CD4-positive, alpha-beta memory T cell (primary cell): ENCODE data around the gene GLB1L3. TPM values are rescaled to one million over a fixed set of nuclear protein-coding genes. Genes with fewer than 3 reads are reported as not detected.
A peak's percentile ranks its signal among the peaks of the same experiment; 100 is the strongest.

ENCODE experiments used
- CTCF ChIA-PET: fragments of 350-600 bp; sonication (Branson Sonifier 250); formaldehyde crosslinking; loops from one replicate; lab custom pipeline; 2021; ENCODE audit warnings: inconsistent platforms; ENCODE audit not compliant: partially characterized antibody; lab: Charles Lee
- POLR2A ChIA-PET: fragments of 350-600 bp; sonication (Branson Sonifier 250); formaldehyde crosslinking; loops from one replicate; lab custom pipeline; 2021; ENCODE audit not compliant: partially characterized antibody; lab: Charles Lee
- DNase-seq, 5 donors: peaks; one replicate each; pipeline versions ENCODE4 v3.0.0 to v3.0.0-alpha.2; 2020 to 2022; ENCODE audit warnings: mixed read lengths in 1 of 5
- H3K27ac ChIP-seq: one replicate; pipeline ENCODE4 v1.7.0; 2013; ENCODE audit warnings: low read depth, low read length
- H3K27me3 ChIP-seq: 2 replicates; pipeline ENCODE4 v1.7.0; 2013; ENCODE audit warnings: mild to moderate bottlenecking, low read length, moderate library complexity; ENCODE audit not compliant: insufficient read depth
- H3K36me3 ChIP-seq: 2 replicates; pipeline ENCODE4 v1.7.0; 2013; ENCODE audit warnings: mild to moderate bottlenecking, low read length, moderate library complexity; ENCODE audit not compliant: insufficient read depth
- H3K4me1 ChIP-seq: 2 replicates; pipeline ENCODE4 v1.7.0; 2013; ENCODE audit warnings: mild to moderate bottlenecking, low read length, moderate library complexity; ENCODE audit not compliant: insufficient read depth
- H3K4me3 ChIP-seq, 2 donors: one replicate each; pipeline ENCODE4 v1.7.0; 2013; ENCODE audit warnings: low read length in 2 of 2, mild to moderate bottlenecking in 1 of 2
- H3K9me3 ChIP-seq, 2 donors: one replicate each; pipeline ENCODE4 v1.7.0; 2013; ENCODE audit warnings: low read length in 2 of 2, control low read depth in 1 of 2; ENCODE audit not compliant: control insufficient read depth in 1 of 2
- H3K27ac Mint-ChIP-seq, 7 donors: one replicate each; pipeline ENCODE4 v1.8.0; 2020 to 2021; ENCODE audit warnings: mixed read lengths in 7 of 7, mild to moderate bottlenecking in 6 of 7, inconsistent platforms in 3 of 7, moderate library complexity in 3 of 7
- H3K27me3 Mint-ChIP-seq, 2 donors: one replicate each; pipeline ENCODE4 v1.8.0; 2020 to 2021; ENCODE audit warnings: mixed read lengths in 2 of 2
- H3K36me3 Mint-ChIP-seq, 2 donors: one replicate each; pipeline ENCODE4 v1.8.0; 2020 to 2021; ENCODE audit warnings: mixed read lengths in 2 of 2, inconsistent platforms in 1 of 2, mild to moderate bottlenecking in 1 of 2
- H3K4me1 Mint-ChIP-seq, 4 donors: one replicate each; pipeline ENCODE4 v1.8.0; 2020 to 2021; ENCODE audit warnings: mixed read lengths in 4 of 4, mild to moderate bottlenecking in 1 of 4
- H3K4me3 Mint-ChIP-seq, 8 donors: one replicate each; pipeline ENCODE4 v1.8.0; 2020 to 2021; ENCODE audit warnings: mixed read lengths in 8 of 8, mild to moderate bottlenecking in 7 of 8, moderate library complexity in 6 of 8, inconsistent platforms in 3 of 8
- H3K9me3 Mint-ChIP-seq, 8 donors: one replicate each; pipeline ENCODE4 v1.8.0; 2020 to 2021; ENCODE audit warnings: mixed read lengths in 8 of 8, mild to moderate bottlenecking in 5 of 8, inconsistent platforms in 3 of 8, moderate library complexity in 1 of 8
- intact Hi-C: fragments of 100-400 bp; cut with micrococcal nuclease; formaldehyde crosslinking; loops from one replicate; pipeline ENCODE4 v1.15.1; 2023
- polyA plus RNA-seq, 2 donors: library from polyadenylated mRNA; unstranded; fragments of 300-500 nt; fragmentation: Illumina TruSeq; gene quantifications; one replicate each; pipeline ENCODE4 v1.2.3, GENCODE V29; 2021
- total RNA-seq, 2 experiments: library from RNA; stranded (reverse); gene quantifications; one replicate each; pipeline ENCODE4 v1.2.3, GENCODE V29; 2021

GLB1L3 gene, protein sequence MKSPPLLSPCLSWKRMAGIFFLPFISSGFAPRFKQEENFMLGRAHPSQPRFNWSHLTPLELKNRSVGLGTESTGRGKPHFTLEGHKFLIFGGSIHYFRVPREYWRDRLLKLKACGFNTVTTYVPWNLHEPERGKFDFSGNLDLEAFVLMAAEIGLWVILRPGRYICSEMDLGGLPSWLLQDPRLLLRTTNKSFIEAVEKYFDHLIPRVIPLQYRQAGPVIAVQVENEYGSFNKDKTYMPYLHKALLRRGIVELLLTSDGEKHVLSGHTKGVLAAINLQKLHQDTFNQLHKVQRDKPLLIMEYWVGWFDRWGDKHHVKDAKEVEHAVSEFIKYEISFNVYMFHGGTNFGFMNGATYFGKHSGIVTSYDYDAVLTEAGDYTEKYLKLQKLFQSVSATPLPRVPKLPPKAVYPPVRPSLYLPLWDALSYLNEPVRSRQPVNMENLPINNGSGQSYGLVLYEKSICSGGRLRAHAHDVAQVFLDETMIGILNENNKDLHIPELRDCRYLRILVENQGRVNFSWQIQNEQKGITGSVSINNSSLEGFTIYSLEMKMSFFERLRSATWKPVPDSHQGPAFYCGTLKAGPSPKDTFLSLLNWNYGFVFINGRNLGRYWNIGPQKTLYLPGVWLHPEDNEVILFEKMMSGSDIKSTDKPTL
- total RNA-seq (1 to 10 TPM; 1.2 to 1.5 TPM), polyA plus RNA-seq (1 to 10 TPM; 2.8 to 4.9 TPM)

DNA sequence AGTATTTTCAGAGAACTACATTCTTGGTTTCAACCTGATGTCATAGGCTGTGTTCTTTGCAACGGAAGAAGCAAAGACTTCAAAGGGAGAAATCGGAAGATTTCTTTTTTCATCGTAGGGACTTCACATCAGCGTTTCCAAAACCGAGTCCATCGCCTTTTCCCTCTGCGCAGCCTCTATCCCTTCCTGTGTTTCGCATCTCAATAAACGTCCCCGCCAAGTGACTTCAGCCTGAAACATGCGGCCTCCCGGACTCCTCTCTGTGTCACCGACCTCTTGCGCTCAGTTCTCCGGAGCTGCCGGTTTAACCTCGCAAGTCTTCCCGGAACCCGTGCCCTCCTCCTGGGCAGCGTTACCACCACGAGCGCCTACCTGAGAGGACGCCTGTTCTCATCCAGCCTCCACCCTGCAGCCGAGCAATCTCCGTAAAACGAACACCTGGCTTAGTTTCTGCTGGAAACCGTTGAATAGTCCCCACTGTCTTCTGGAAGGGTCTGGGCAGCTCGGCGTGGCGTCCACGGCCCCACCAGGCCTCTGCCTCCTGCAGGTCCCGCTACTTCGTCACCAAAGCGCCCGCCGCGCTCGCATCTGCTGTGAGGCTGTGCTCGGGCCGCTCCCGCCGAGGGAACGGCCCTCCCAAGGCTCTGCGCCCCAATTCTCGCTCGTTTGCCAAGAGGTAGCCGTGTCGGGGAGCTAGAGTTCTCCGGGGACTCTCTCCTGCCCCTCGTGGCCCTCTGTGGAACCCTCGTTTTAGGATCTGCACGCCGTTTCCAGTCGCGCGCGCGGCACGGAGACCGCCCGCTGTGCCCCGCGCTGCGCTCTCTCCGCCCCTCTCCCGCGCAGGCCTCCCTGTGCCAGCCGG, at the start of gene GLB1L3:
Gene GLB1L3 (plus strand): TSS at position 846 of the 862 bp plus-strand sequence. CDS start 362 bp downstream, outside the sequence.
- H3K4me1 ChIP-seq, result peaks cover 37% of the 10 kb centered on the region
- peak within 1 kb of the TSS; percentile 82 to 95 (median 91) for H3K27ac Mint-ChIP-seq

DNA sequence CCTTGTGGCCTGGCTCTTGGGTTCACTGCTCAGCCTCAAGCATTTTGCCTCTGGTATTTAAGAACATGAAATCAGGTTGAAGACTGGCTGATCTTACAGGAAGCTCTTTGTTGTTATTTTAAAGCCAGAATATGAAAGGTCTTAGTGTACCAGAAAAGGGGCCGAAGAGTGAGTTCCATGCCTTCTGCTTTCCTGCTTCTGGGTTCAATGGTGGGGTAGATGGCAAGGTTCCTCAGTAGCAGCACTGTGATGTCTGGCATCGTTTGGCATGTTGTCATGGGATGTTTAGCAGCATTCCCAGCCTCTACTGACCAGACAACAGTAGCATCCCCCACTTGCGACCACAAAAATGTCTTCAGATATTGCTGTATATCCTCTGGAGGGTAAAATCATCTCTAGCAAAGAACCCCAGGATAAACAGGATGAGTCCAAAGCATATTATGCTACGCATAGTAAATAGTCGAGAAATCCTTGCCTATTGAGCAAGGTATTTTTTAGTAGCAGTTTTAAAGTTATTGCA, 49.3 kb upstream of the GLB1L3 start:
- peak overlapping the region in 7 of 8 donors; percentile 61 to 98 (median 94) for H3K4me3 Mint-ChIP-seq
- Histone ChIP-seq H3K4me3 (peak overlapping the region in 1 of 2 donors; percentile 18), H3K36me3 (no peaks in the 10 kb centered on the region), H3K9me3 (no peaks in the 10 kb centered on the region), H3K27ac (no peak overlapping the region), H3K27me3 (no peaks in the 10 kb centered on the region), H3K4me1 (peaks cover 71% of the 10 kb centered on the region)
- ChIA-PET CTCF (interaction anchor here (0.6 to 5.0 kb wide), 6 partner anchors 14 to 176 kb away, joined by 3 to 38 read pairs (median 4); partner anchors contain the start of genes ACAD8 and THYN1), POLR2A (interaction anchor here (1.3 to 4.2 kb wide), 2 partner anchors 25 to 30 kb away, joined by 3 to 92 read pairs; partner anchors contain the start of genes ACAD8 and THYN1)
- no peaks in the 10 kb centered on the region for H3K27me3 Mint-ChIP-seq
- no peak for DNase-seq
- H3K4me1 Mint-ChIP-seq, result peaks cover 60 to 87% (median 74%) of the 10 kb centered on the region in 4 donors
- H3K36me3 Mint-ChIP-seq, result peaks cover 3 to 29% of the 10 kb centered on the region in 2 donors
- H3K27ac Mint-ChIP-seq, result peak overlapping the region in 1 of 7 donors; percentile 48
- intact Hi-C loops, result no loop called here
- H3K9me3 Mint-ChIP-seq, result peaks cover 0 to 3% (median 0%) of the 10 kb centered on the region in 8 donors

More for the DNA sequence above, at the start of gene GLB1L3:
- H3K9me3 Mint-ChIP-seq, result no peaks in the 10 kb centered on the region
- intact Hi-C loops, result loop anchor here (1.0 to 2.0 kb wide), 4 partner anchors 22 to 68 kb away; partner anchors contain the start of genes ACAD8, GLB1L2, THYN1 and VPS26B
- H3K9me3 ChIP-seq, result no peaks in the 10 kb centered on the region
- H3K36me3 Mint-ChIP-seq, result peaks cover 0 to 12% of the 10 kb centered on the region in 2 donors
- POLR2A ChIA-PET, result interaction anchor here (0.8 to 6.5 kb wide), 12 partner anchors 10 to 242 kb away, joined by 3 to 62 read pairs (median 4); partner anchors contain the start of genes ACAD8, NCAPD3, THYN1 and VPS26B
- peak within 1 kb of the TSS; percentile 85 to 87 for H3K4me3 ChIP-seq
- H3K36me3 ChIP-seq, result no peaks in the 10 kb centered on the region
- H3K4me3 Mint-ChIP-seq, result peak within 1 kb of the TSS; percentile 93 to 98 (median 96)
- CTCF ChIA-PET, result interaction anchor here (0.7 to 10.5 kb wide), 17 partner anchors 13 to 348 kb away, joined by 3 to 119 read pairs (median 4); partner anchors contain the start of genes ACAD8, GLB1L2, NCAPD3 and THYN1
- no peaks in the 10 kb centered on the region for H3K27me3 ChIP-seq
- peak; percentile 77 to 85 (median 79) for DNase-seq
- no peaks in the 10 kb centered on the region for H3K27me3 Mint-ChIP-seq
- H3K27ac ChIP-seq, result peak within 1 kb of the TSS; percentile 61
- peaks cover 23 to 57% (median 41%) of the 10 kb centered on the region in 4 donors for H3K4me1 Mint-ChIP-seq

DNA sequence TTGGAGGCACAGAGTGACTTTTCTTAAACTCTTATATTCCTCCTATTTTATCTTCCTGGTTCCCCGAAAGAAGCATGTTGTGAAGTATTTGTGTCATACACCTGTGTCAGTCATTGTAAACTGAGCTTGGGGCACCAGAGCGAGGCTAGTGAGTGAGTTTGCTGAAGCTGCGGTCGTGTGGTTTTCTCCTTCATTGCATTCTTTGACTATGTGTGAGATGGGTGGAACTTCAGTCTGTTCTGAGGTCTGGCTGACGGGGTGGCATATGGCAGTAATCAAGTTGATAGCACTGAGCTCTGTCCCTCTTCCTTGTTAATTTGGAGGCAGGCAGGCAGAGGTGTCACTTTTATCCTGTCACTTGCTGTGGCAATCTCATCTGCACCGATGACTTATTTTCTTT, 47.6 kb upstream of the GLB1L3 start:
- H3K4me1 Mint-ChIP-seq, result peaks cover 55 to 78% (median 70%) of the 10 kb centered on the region in 4 donors
- H3K27ac ChIP-seq, result no peak overlapping the region
- H3K27ac Mint-ChIP-seq, result peak overlapping the region in 5 of 7 donors; percentile 25 to 72 (median 32)
- peak overlapping the region in 5 of 8 donors; percentile 11 to 52 (median 36) for H3K4me3 Mint-ChIP-seq
- no peaks in the 10 kb centered on the region for H3K27me3 ChIP-seq
- peak in 3 of 5 donors; percentile 15 to 45 (median 16) for DNase-seq
- CTCF ChIA-PET, result interaction anchor here (0.8 to 0.9 kb wide), 2 partner anchors 33 to 301 kb away, joined by 3 read pairs; no protein-coding TSS in a partner anchor
- intact Hi-C loops, result no loop called here
- H3K36me3 ChIP-seq, result no peaks in the 10 kb centered on the region
- peaks cover 0 to 2% (median 0%) of the 10 kb centered on the region in 8 donors for H3K9me3 Mint-ChIP-seq
- H3K36me3 Mint-ChIP-seq, result peaks cover 3 to 33% of the 10 kb centered on the region in 2 donors
- no peak overlapping the region for H3K4me3 ChIP-seq
- POLR2A ChIA-PET, result interaction anchor here (1.4 kb wide), 1 partner anchor 160 kb away, joined by 3 read pairs; the partner anchor contains the start of gene JAM3
- H3K4me1 ChIP-seq, result peaks cover 63% of the 10 kb centered on the region
- H3K9me3 ChIP-seq, result no peaks in the 10 kb centered on the region
- H3K27me3 Mint-ChIP-seq, result no peaks in the 10 kb centered on the region

DNA sequence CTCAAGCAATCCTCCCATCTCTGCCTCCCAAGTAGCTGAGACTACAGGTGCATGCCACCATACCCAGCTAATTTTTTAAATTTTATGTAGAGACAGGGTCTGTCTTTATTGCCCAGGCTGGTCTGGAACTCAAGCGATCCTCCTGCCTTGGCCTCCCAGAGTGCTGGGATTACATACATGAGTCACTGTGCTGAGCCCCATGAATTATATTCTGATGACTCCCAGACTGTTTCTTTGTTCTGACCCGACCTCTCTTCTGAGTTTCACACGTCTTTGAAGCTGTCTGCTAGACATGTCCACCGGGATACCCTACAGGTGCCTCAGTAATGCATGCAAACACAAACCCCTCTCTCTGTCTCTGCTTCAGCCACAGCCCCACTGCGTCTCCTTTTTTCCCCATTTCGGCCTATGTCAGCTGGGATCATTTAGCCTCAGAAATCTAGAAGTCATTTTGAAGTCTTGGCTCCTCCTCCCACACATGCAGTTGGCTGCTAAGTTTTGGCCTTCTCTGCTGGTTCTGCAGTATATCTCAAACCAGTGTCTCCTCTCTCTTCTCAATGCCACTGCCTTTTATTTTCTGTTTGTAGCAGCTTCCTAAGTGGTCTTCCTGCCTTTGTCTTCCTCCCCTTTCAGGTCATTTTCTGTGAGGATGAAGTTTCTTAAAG, 46.9 kb upstream of the GLB1L3 start:
- no peak overlapping the region for H3K27ac ChIP-seq
- no peaks in the 10 kb centered on the region for H3K27me3 Mint-ChIP-seq
- peaks cover 63% of the 10 kb centered on the region for H3K4me1 ChIP-seq
- H3K4me3 ChIP-seq, result no peak overlapping the region
- no peak for DNase-seq
- H3K9me3 ChIP-seq, result no peaks in the 10 kb centered on the region
- ChIA-PET CTCF (interaction anchor here (0.8 to 0.9 kb wide), 2 partner anchors 32 to 302 kb away, joined by 3 read pairs; no protein-coding TSS in a partner anchor), POLR2A (interaction anchor here (0.6 to 1.4 kb wide), 2 partner anchors 47 to 160 kb away, joined by 3 to 4 read pairs; partner anchors contain the start of genes GLB1L3 and JAM3)
- H3K4me3 Mint-ChIP-seq, result peak overlapping the region in 5 of 8 donors; percentile 25 to 57 (median 26)
- peaks cover 0 to 2% (median 0%) of the 10 kb centered on the region in 8 donors for H3K9me3 Mint-ChIP-seq
- peaks cover 54 to 78% (median 65%) of the 10 kb centered on the region in 4 donors for H3K4me1 Mint-ChIP-seq
- peaks cover under 1% of the 10 kb centered on the region for H3K36me3 ChIP-seq
- H3K36me3 Mint-ChIP-seq, result peaks cover 3 to 27% of the 10 kb centered on the region in 2 donors
- no peaks in the 10 kb centered on the region for H3K27me3 ChIP-seq
- H3K27ac Mint-ChIP-seq, result peak overlapping the region in 6 of 7 donors; percentile 8 to 89 (median 38)
- intact Hi-C loops, result no loop called here

DNA sequence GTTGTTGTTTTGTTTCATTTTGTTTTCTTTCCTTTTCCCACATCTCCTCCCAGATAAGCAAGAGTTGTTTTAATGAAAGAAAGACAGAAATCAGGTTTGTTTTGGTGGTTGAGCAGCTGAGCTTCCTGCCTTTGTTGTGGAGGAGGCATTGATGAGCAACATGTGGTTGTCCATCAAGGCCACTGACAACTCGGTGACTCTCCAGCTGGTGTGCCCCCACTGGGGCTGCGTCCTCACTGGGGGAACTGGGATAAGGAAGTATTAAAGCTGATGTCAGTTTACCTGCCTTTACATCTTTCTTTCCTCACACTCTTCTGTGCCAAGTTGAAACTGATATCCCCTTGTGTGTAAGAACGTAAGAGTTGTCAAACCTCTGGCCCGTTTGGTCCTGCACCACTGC, 45.8 kb upstream of the GLB1L3 start:
- peak overlapping the region; percentile 8 to 89 (median 61) for H3K27ac Mint-ChIP-seq
- intact Hi-C loops, result no loop called here
- POLR2A ChIA-PET, result no interaction called here
- CTCF ChIA-PET, result no interaction called here
- Histone ChIP-seq H3K36me3 (peaks cover 11% of the 10 kb centered on the region), H3K4me3 (no peak overlapping the region), H3K27me3 (no peaks in the 10 kb centered on the region), H3K4me1 (peaks cover 62% of the 10 kb centered on the region), H3K9me3 (no peaks in the 10 kb centered on the region), H3K27ac (no peak overlapping the region)
- peaks cover 0 to 2% (median 0%) of the 10 kb centered on the region in 8 donors for H3K9me3 Mint-ChIP-seq
- peak overlapping the region in 3 of 8 donors; percentile 9 to 58 (median 26) for H3K4me3 Mint-ChIP-seq
- peaks cover 54 to 75% (median 62%) of the 10 kb centered on the region in 4 donors for H3K4me1 Mint-ChIP-seq
- H3K27me3 Mint-ChIP-seq, result no peaks in the 10 kb centered on the region
- DNase-seq, result no peak
- H3K36me3 Mint-ChIP-seq, result peaks cover 6 to 31% of the 10 kb centered on the region in 2 donors
